GM12892 (cell line): ENCODE results near the gene TLK2.

Source experiments
- POLR2A ChIP-seq: IDR thresholded peaks from 2 replicates; pipeline ENCODE4 v1.6.1; 2011; ENCODE audit warnings: low read depth, low read length, control low read depth
- TAF1 ChIP-seq: IDR thresholded peaks from 2 replicates; pipeline ENCODE4 v1.6.1; 2011; ENCODE audit warnings: low read depth, mild to moderate bottlenecking, control low read depth, low read length, borderline replicate concordance

GRCh38 chr17:62627219-62627903 lies 148.7 kb downstream of the TLK2 start, which contains the start of gene MRC2:
- TF ChIP-seq POLR2A: no peak
- TF ChIP-seq TAF1: no peak
